NCI-H2196 treated with DMSO at 0.1 percent for 48 hours (cell line): ENCODE results near the gene GLRA3.
"Not testable (repeated sequence)": the region's sequence is repeated elsewhere in the genome, so short reads cannot be mapped to it uniquely, and the experiment has no call there.

Source experiments
- DNase-seq: peaks from one replicate; lab custom pipeline; 2025; ENCODE audit not compliant: unreplicated experiment; lab: John Stamatoyannopoulos, UW

Gene GLRA3

GRCh38 chr4:174669270-174669669 is 159.8 kb downstream of the GLRA3 start:
- no peak for DNase-seq

GRCh38 chr4:174665799-174666198 is 163.2 kb downstream of the GLRA3 start:
- DNase-seq: no peak

- no peak for DNase-seq
Measured at GRCh38 chr4:174663216-174663615, 165.8 kb downstream of the GLRA3 start.

- DNase-seq: no peak
Measured at GRCh38 chr4:174658246-174658645, 170.8 kb downstream of the GLRA3 start.

GRCh38 chr4:174657472-174657871 is 171.6 kb downstream of the GLRA3 start:
- DNase-seq: no peak

- no peak for DNase-seq
Measured at GRCh38 chr4:174654634-174655033, 174.4 kb downstream of the GLRA3 start.

GRCh38 chr4:174650711-174651355 is 178.2 kb downstream of the GLRA3 start:
- DNase-seq: no peak

GRCh38 chr4:174648812-174649211 is 180.2 kb downstream of the GLRA3 start:
- no peak for DNase-seq

- no peak for DNase-seq
Measured at GRCh38 chr4:174646326-174646725, 182.7 kb downstream of the GLRA3 start.

- DNase-seq: no peak
Measured at GRCh38 chr4:174640146-174640545, 188.9 kb downstream of the GLRA3 start.

- no peak for DNase-seq
Measured at GRCh38 chr4:174635732-174636131, 193.3 kb downstream of the GLRA3 start.

GRCh38 chr4:174633399-174633798 is 195.6 kb downstream of the GLRA3 start:
- no peak for DNase-seq

- no peak for DNase-seq
Measured at GRCh38 chr4:174631901-174632758, 196.9 kb downstream of the GLRA3 start.

GRCh38 chr4:174629907-174630450 is 199.1 kb downstream of the GLRA3 start:
- DNase-seq: not testable (repeated sequence)

GRCh38 chr4:174629265-174629664 is 199.8 kb downstream of the GLRA3 start:
- no peak for DNase-seq

- DNase-seq: no peak
Measured at GRCh38 chr4:174628191-174628590, 200.9 kb downstream of the GLRA3 start.

- DNase-seq: no peak
Measured at GRCh38 chr4:174627473-174627872, 201.6 kb downstream of the GLRA3 start.

GRCh38 chr4:174626342-174627008 is 202.6 kb downstream of the GLRA3 start:
- no peak for DNase-seq

- no peak for DNase-seq
Measured at GRCh38 chr4:174616661-174617060, 212.4 kb downstream of the GLRA3 start.

- DNase-seq: no peak
Measured at GRCh38 chr4:174613979-174614378, 215.1 kb downstream of the GLRA3 start.

GRCh38 chr4:174611792-174612191 is 217.3 kb downstream of the GLRA3 start:
- DNase-seq: no peak

- DNase-seq: no peak
Measured at GRCh38 chr4:174607792-174608191, 221.3 kb downstream of the GLRA3 start.
